ENCODE measurements around the gene FCRLB. TPM values are rescaled to one million over a fixed set of nuclear protein-coding genes. Genes with fewer than 3 reads are reported as not detected.

The FCRLB gene
- total and polyA plus RNA-seq, 9 of the 15 experiments (the other 6 are each of a cell fraction or from before 2014, with no cell fraction given) = 0.20 to 4.6 (median 1.3) TPM

DNA sequence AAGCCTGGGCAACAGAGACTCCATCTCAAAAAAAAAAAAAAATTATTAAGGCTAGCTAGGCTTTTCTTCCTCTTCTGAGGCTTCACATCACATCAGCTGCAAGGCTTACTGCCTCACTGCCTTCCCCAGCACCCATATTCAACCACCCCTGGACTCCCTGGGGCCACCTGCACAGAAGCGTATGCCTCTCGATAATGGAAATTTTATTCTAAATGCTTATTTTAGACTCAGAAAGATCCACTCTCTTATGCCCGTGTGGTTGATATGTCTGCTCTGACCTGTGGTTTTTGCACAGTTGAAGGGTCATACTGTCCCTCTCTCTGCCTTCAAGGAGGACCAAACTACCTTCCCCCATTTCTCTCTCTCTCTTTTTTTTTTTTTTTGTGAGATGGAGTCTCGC, 15.8 kb upstream of the FCRLB start:
- ChIA-PET CTCF (ENCODE audit: low intra/inter-chr PET ratio) (interaction anchor here (0.7 kb wide), 1 partner anchor 10 kb away, joined by 6 read pairs; no protein-coding TSS in a partner anchor), POLR2A (no interaction called here)
- no peak for TF ChIP-seq SIX5 (IDR thresholded peaks at IDR 0.05; ENCODE audit: borderline replicate concordance in 1 of 2, insufficient read depth in 1 of 2, low read depth in 1 of 2, low read length in 2 of 2)
- TF ChIP-seq TCF3 (CRISPR knock-in tag; IDR thresholded peaks at IDR 0.05) = no peak
- TF ChIP-seq CREM (IDR thresholded peaks at IDR 0.05; ENCODE audit: low read depth) = no peak
- no peak overlapping the region for H3K27ac ChIP-seq (ENCODE audit: extremely low read depth, low read depth, low read length)
- intact Hi-C loops (cut with micrococcal nuclease) = no loop called here
- no peaks in the 10 kb centered on the region for H4K20me1 ChIP-seq (replicated peaks; ENCODE audit: control insufficient read depth, insufficient read depth, low read length)
- no peaks in the 10 kb centered on the region for H3K9me3 ChIP-seq (replicated peaks; ENCODE audit: control insufficient read depth, insufficient read depth, low read depth, low read length)
- no peaks in the 10 kb centered on the region for H3K79me2 ChIP-seq (ENCODE audit: control insufficient read depth, insufficient read depth, low read length)
- ATAC-seq (no peak), DNase-seq (ENCODE audit: extremely low read depth in 1 of 4, low spot score in 3 of 4) (no peak), FAIRE-seq (no peak)
- H3K4me1 ChIP-seq (replicated peaks in 1 of 2; ENCODE audit: control insufficient read depth in 2 of 2, insufficient read depth in 2 of 2, low read length in 2 of 2) = peaks cover 3 to 21% of the 10 kb centered on the region in 2 experiments; a peak in 4 of 5 replicates
- H3K4me3 ChIP-seq = no peak overlapping the region
- in situ Hi-C loops (cut with MboI) = no loop called here
- H3K9ac ChIP-seq (ENCODE audit: insufficient read depth in 1 of 2, low read depth in 2 of 2, low read length in 2 of 2) = no peak overlapping the region
- no peaks in the 10 kb centered on the region for H3K36me3 ChIP-seq (ENCODE audit: control insufficient read depth, insufficient read depth, low read length)
- no TSS peak for BruUV-seq (replicated peaks)
- H3K27me3 ChIP-seq (ENCODE audit: control insufficient read depth in 2 of 2, insufficient read depth in 2 of 2, low read length in 2 of 2) = no peaks in the 10 kb centered on the region
- 61% methylated on average over 4 of the region's 4 CpGs for WGBS (ENCODE audit: insufficient coverage, low coverage, missing lambda C conversion rate)
- no peaks in the 10 kb centered on the region for H3K9me1 ChIP-seq (ENCODE audit: control insufficient read depth, insufficient read depth, low read length)
- H3K4me2 ChIP-seq (ENCODE audit: insufficient read depth, low read length) = no peak overlapping the region
- H2AFZ ChIP-seq (ENCODE audit: low read depth, low read length) = no peak overlapping the region

DNA sequence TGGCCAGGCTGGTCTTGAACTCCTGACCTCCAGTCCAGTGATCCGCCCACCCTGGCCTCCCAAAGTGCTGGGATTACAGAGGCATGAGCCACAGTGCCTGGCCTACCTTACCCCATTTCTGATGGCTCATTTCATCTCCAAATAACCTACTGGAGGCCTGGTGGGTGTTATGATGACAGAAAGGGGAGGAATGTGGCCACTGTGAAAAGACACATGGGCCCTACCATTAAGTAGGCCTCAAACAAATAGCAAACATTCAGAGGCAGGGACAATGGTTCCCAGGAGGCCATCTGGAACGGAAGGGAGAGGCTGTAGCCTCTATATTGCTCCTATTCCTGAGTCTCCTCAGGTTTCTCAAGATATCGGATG, 15.2 kb upstream of the FCRLB start:
- CTCF ChIA-PET (ENCODE audit: low intra/inter-chr PET ratio) = interaction anchor here (0.7 kb wide), 1 partner anchor 9 kb away, joined by 6 read pairs; no protein-coding TSS in a partner anchor
- H4K20me1 ChIP-seq (replicated peaks; ENCODE audit: control insufficient read depth, insufficient read depth, low read length) = no peaks in the 10 kb centered on the region
- TF ChIP-seq, protein P1, sequence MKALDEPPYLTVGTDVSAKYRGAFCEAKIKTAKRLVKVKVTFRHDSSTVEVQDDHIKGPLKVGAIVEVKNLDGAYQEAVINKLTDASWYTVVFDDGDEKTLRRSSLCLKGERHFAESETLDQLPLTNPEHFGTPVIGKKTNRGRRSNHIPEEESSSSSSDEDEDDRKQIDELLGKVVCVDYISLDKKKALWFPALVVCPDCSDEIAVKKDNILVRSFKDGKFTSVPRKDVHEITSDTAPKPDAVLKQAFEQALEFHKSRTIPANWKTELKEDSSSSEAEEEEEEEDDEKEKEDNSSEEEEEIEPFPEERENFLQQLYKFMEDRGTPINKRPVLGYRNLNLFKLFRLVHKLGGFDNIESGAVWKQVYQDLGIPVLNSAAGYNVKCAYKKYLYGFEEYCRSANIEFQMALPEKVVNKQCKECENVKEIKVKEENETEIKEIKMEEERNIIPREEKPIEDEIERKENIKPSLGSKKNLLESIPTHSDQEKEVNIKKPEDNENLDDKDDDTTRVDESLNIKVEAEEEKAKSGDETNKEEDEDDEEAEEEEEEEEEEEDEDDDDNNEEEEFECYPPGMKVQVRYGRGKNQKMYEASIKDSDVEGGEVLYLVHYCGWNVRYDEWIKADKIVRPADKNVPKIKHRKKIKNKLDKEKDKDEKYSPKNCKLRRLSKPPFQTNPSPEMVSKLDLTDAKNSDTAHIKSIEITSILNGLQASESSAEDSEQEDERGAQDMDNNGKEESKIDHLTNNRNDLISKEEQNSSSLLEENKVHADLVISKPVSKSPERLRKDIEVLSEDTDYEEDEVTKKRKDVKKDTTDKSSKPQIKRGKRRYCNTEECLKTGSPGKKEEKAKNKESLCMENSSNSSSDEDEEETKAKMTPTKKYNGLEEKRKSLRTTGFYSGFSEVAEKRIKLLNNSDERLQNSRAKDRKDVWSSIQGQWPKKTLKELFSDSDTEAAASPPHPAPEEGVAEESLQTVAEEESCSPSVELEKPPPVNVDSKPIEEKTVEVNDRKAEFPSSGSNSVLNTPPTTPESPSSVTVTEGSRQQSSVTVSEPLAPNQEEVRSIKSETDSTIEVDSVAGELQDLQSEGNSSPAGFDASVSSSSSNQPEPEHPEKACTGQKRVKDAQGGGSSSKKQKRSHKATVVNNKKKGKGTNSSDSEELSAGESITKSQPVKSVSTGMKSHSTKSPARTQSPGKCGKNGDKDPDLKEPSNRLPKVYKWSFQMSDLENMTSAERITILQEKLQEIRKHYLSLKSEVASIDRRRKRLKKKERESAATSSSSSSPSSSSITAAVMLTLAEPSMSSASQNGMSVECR (CRISPR knock-in tag; IDR thresholded peaks at IDR 0.05) = no peak
- TF ChIP-seq ZBTB17 (CRISPR knock-in tag; IDR thresholded peaks at IDR 0.05) = 0 out of 2 replicates have a peak, but pooled peaks have one; percentile 18
- TF ChIP-seq, protein P2, sequence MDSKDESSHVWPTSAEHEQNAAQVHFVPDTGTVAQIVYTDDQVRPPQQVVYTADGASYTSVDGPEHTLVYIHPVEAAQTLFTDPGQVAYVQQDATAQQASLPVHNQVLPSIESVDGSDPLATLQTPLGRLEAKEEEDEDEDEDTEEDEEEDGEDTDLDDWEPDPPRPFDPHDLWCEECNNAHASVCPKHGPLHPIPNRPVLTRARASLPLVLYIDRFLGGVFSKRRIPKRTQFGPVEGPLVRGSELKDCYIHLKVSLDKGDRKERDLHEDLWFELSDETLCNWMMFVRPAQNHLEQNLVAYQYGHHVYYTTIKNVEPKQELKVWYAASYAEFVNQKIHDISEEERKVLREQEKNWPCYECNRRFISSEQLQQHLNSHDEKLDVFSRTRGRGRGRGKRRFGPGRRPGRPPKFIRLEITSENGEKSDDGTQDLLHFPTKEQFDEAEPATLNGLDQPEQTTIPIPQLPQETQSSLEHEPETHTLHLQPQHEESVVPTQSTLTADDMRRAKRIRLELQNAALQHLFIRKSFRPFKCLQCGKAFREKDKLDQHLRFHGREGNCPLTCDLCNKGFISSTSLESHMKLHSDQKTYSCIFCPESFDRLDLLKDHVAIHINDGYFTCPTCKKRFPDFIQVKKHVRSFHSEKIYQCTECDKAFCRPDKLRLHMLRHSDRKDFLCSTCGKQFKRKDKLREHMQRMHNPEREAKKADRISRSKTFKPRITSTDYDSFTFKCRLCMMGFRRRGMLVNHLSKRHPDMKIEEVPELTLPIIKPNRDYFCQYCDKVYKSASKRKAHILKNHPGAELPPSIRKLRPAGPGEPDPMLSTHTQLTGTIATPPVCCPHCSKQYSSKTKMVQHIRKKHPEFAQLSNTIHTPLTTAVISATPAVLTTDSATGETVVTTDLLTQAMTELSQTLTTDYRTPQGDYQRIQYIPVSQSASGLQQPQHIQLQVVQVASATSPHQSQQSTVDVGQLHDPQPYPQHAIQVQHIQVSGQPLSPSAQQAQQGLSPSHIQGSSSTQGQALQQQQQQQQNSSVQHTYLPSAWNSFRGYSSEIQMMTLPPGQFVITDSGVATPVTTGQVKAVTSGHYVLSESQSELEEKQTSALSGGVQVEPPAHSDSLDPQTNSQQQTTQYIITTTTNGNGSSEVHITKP (IDR thresholded peaks at IDR 0.05; ENCODE audit: partially characterized antibody) = peak; percentile 57
- TF ChIP-seq ZNF780A (CRISPR knock-in tag; IDR thresholded peaks at IDR 0.05) = no peak

More for the DNA sequence above, 15.2 kb upstream of the FCRLB start:
- H3K27ac ChIP-seq (ENCODE audit: extremely low read depth, low read depth, low read length) = peak overlapping the region; percentile 48; the same call in 2 of the 3 replicates
- WGBS (ENCODE audit: insufficient coverage, low coverage, missing lambda C conversion rate) = 55% methylated on average over 2 of the region's 3 CpGs
- in situ Hi-C loops (cut with MboI) = no loop called here
- no peak for ATAC-seq
- peaks cover 0 to 22% of the 10 kb centered on the region in 2 experiments; a peak in 4 of 5 replicates for H3K4me1 ChIP-seq (replicated peaks in 1 of 2; ENCODE audit: control insufficient read depth in 2 of 2, insufficient read depth in 2 of 2, low read length in 2 of 2)
- intact Hi-C loops (cut with micrococcal nuclease) = loop anchor here (2.0 kb wide), 1 partner anchor 15 kb away; the partner anchor contains the start of gene FCRLB
- H3K79me2 ChIP-seq (ENCODE audit: control insufficient read depth, insufficient read depth, low read length) = no peaks in the 10 kb centered on the region
- peak; percentile 35 for FAIRE-seq
- peak overlapping the region; percentile 11; the same call in 1 of the 2 replicates for H2AFZ ChIP-seq (ENCODE audit: low read depth, low read length)
- no peak overlapping the region for H3K4me3 ChIP-seq
- no peaks in the 10 kb centered on the region for H3K36me3 ChIP-seq (ENCODE audit: control insufficient read depth, insufficient read depth, low read length)
- no peaks in the 10 kb centered on the region for H3K9me3 ChIP-seq (replicated peaks; ENCODE audit: control insufficient read depth, insufficient read depth, low read depth, low read length)
- peak overlapping the region in 1 of 2 experiments; percentile 23; a peak in 1 of 4 replicates for H3K9ac ChIP-seq (ENCODE audit: insufficient read depth in 1 of 2, low read depth in 2 of 2, low read length in 2 of 2)
- no peak for DNase-seq (ENCODE audit: extremely low read depth in 1 of 4, low spot score in 3 of 4)
- POLR2A ChIA-PET = no interaction called here
- H3K9me1 ChIP-seq (ENCODE audit: control insufficient read depth, insufficient read depth, low read length) = no peaks in the 10 kb centered on the region
- H3K27me3 ChIP-seq (ENCODE audit: control insufficient read depth in 2 of 2, insufficient read depth in 2 of 2, low read length in 2 of 2) = no peaks in the 10 kb centered on the region
- BruUV-seq (replicated peaks) = no TSS peak
- peak overlapping the region; percentile 28 for H3K4me2 ChIP-seq (ENCODE audit: insufficient read depth, low read length)

Measured in K562 (cell line).